Measurements from ENCODE around the gene BRD4. TPM values are rescaled to one million over a fixed set of nuclear protein-coding genes. Genes with fewer than 3 reads are reported as not detected.

Gene BRD4
- total and polyA plus RNA-seq, 2 donors (not counting 3 experiments of a cell fraction or from before 2014, with no cell fraction given) = 14.9 to 125 TPM

- intact Hi-C loops (cut with micrococcal nuclease) = loop anchor here (2.0 to 10.0 kb wide), 4 partner anchors 28 to 826 kb away; partner anchors contain the start of genes AKAP8L, SYDE1 and TPM4
- dilution Hi-C loops (cut with MboI; ENCODE audit: extremely low pct_ligation_motif_present, low sequenced_read_pairs) = no loop called here
- Histone ChIP-seq H4K20me1 (replicated peaks; ENCODE audit: control insufficient read depth, extremely low read depth, insufficient read depth, low read length) (no peaks in the 10 kb centered on the region), H3K27me3 (ENCODE audit: control insufficient read depth in 2 of 2, insufficient read depth in 2 of 2, low read length in 2 of 2) (no peaks in the 10 kb centered on the region), H3K9me1 (replicated peaks; ENCODE audit: control insufficient read depth, extremely low read depth, insufficient read depth, low read length) (no peaks in the 10 kb centered on the region), H3K9me3 (replicated peaks; ENCODE audit: control insufficient read depth, insufficient read depth, low read length) (no peaks in the 10 kb centered on the region), H3K27ac (ENCODE audit: insufficient read depth, low read depth, low read length) (peak overlapping the region; percentile 84), H2AFZ (ENCODE audit: low read depth, low read length) (no peak overlapping the region), H3K4me3 (replicated peaks in 1 of 3; ENCODE audit: insufficient read depth in 1 of 3, low read depth in 1 of 3, low read length in 3 of 3) (no peak overlapping the region), H3K36me3 (ENCODE audit: control insufficient read depth in 2 of 2, extremely low read depth in 1 of 2, insufficient read depth in 2 of 2, low read length in 2 of 2) (peaks cover 25 to 47% of the 10 kb centered on the region in 2 experiments), H3K4me1 (ENCODE audit: control insufficient read depth, extremely low read depth, insufficient read depth, low read length) (peaks cover 42% of the 10 kb centered on the region), H3K9ac (replicated peaks; ENCODE audit: extremely low read depth, insufficient read depth, low read length) (no peak overlapping the region), H3K4me2 (ENCODE audit: insufficient read depth, low read length) (peak overlapping the region; percentile 12), H3K79me2 (ENCODE audit: control insufficient read depth, insufficient read depth, low read length) (peaks cover 27% of the 10 kb centered on the region)
- no peak for DNase-seq (ENCODE audit: low read depth, low spot score)
- TF ChIP-seq FOS (IDR thresholded peaks at IDR 0.05; ENCODE audit: borderline replicate concordance, insufficient read depth, low read length) (no peak), CTCF (IDR thresholded peaks at IDR 0.05; ENCODE audit: extremely low read depth in 1 of 2, insufficient read depth in 1 of 2, low read depth in 1 of 2, low read length in 2 of 2) (no peak), MAX (IDR thresholded peaks at IDR 0.05; ENCODE audit: insufficient read depth, insufficient read length) (no peak), POLR2A (IDR thresholded peaks at IDR 0.05; ENCODE audit: low read depth, low read length) (no peak), POLR2AphosphoS5 (IDR thresholded peaks at IDR 0.05; ENCODE audit: insufficient read depth, low read depth, low read length) (no peak)
- ChIA-PET POLR2A (interaction anchor here (0.6 kb wide), 1 partner anchor 12 kb away, joined by 3 read pairs; no protein-coding TSS in a partner anchor), CTCF (interaction anchor here (0.6 to 3.6 kb wide), 16 partner anchors 10 to 159 kb away, joined by 3 to 16 read pairs (median 5); partner anchors contain the start of genes AKAP8 and EPHX3)
- BruUV-seq (replicated peaks) = no TSS peak
- FAIRE-seq = peak; percentile 53
These were observed 81.7 kb downstream of the BRD4 start for GRCh38 chr19:15250640-15250993.
